HG03135 (cell line): ENCODE measurements around the gene CUX1.
"Not testable (repeated sequence)": the region's sequence is repeated elsewhere in the genome, so short reads cannot be mapped to it uniquely, and the experiment has no call there.

Experiments used
- ATAC-seq: cut with Tn5 transposase; IDR thresholded peaks from one replicate; pipeline ENCODE4 v1.9.1; 2021; ENCODE audit warnings: mild to moderate bottlenecking, moderate library complexity; ENCODE audit not compliant: unreplicated experiment

Gene CUX1

GRCh38 chr7:102036958-102037357 lies 219.5 kb downstream of the CUX1 start:
- no peak for ATAC-seq

- ATAC-seq: no peak
These were observed 222.3 kb downstream of the CUX1 start for GRCh38 chr7:102039706-102040105.

GRCh38 chr7:102040569-102040968 lies 223.1 kb downstream of the CUX1 start:
- ATAC-seq: no peak

GRCh38 chr7:102042016-102042656 lies 224.7 kb downstream of the CUX1 start:
- no peak for ATAC-seq

- not testable (repeated sequence) for ATAC-seq
These were observed 225.4 kb downstream of the CUX1 start for GRCh38 chr7:102042796-102043195.

GRCh38 chr7:102044641-102044983 lies 227.2 kb downstream of the CUX1 start:
- ATAC-seq: no peak

GRCh38 chr7:102044984-102045673 lies 227.7 kb downstream of the CUX1 start:
- ATAC-seq: no peak

- no peak for ATAC-seq
These were observed 228.4 kb downstream of the CUX1 start for GRCh38 chr7:102045681-102046372.

- ATAC-seq: no peak
These were observed 229.1 kb downstream of the CUX1 start for GRCh38 chr7:102046373-102047117.

- no peak for ATAC-seq
These were observed 229.7 kb downstream of the CUX1 start for GRCh38 chr7:102047167-102047566.

- ATAC-seq: no peak
These were observed 232.3 kb downstream of the CUX1 start for GRCh38 chr7:102049765-102050164.

- no peak for ATAC-seq
These were observed 233.5 kb downstream of the CUX1 start for GRCh38 chr7:102050864-102051460.

- ATAC-seq: not testable (repeated sequence)
These were observed 234.3 kb downstream of the CUX1 start for GRCh38 chr7:102051736-102052135.

GRCh38 chr7:102054158-102054557 lies 236.7 kb downstream of the CUX1 start:
- ATAC-seq: no peak

GRCh38 chr7:102055181-102055976 lies 238.0 kb downstream of the CUX1 start:
- ATAC-seq: no peak

GRCh38 chr7:102059524-102059923 lies 242.1 kb downstream of the CUX1 start:
- no peak for ATAC-seq

- no peak for ATAC-seq
These were observed 244.0 kb downstream of the CUX1 start for GRCh38 chr7:102061354-102061945.

- ATAC-seq: peak; percentile 81
These were observed 244.6 kb downstream of the CUX1 start for GRCh38 chr7:102061981-102062390.

GRCh38 chr7:102063690-102064180 lies 246.3 kb downstream of the CUX1 start:
- no peak for ATAC-seq
